ENCODE measurements around the gene KIAA0040. TPM values are rescaled to one million over a fixed set of nuclear protein-coding genes. Genes with fewer than 3 reads are reported as not detected.

The KIAA0040 gene
- total RNA-seq, 3 donors from 2014 or later (not counting 1 experiment from before 2014, with no cell fraction given), result 18.0 to 21.2 (median 19.4) TPM

- intact Hi-C loops (cut with micrococcal nuclease), result no loop called here
- H3K4me1 ChIP-seq (ENCODE audit: control insufficient read depth, insufficient read depth, low read length), result no peaks in the 10 kb centered on the region
- TF ChIP-seq CTCF (IDR thresholded peaks at IDR 0.05), result no peak
- H3K36me3 ChIP-seq (ENCODE audit: control insufficient read depth, insufficient read depth, low read length), result no peaks in the 10 kb centered on the region
- Mint-ChIP-seq H3K9me3 (no peaks in the 10 kb centered on the region), H3K4me1 (no peaks in the 10 kb centered on the region), H3K4me3 (no peak overlapping the region), H3K36me3 (no peaks in the 10 kb centered on the region), H3K27me3 (ENCODE audit: low read depth in 2 of 2) (peaks cover 0 to 20% of the 10 kb centered on the region in 2 donors), H3K27ac (no peak overlapping the region)
- H3K4me3 ChIP-seq (ENCODE audit: low read length), result no peak overlapping the region
- no peak overlapping the region for H3K27ac ChIP-seq (ENCODE audit: low read length)
- 91% methylated on average over 1 of the region's 1 CpG for WGBS (ENCODE audit: insufficient coverage)
- DNase-seq (no peak), ATAC-seq (no peak)
- no peaks in the 10 kb centered on the region for H3K9me3 ChIP-seq (ENCODE audit: control insufficient read depth, insufficient read depth, low read length)
- H3K27me3 ChIP-seq (ENCODE audit: control insufficient read depth, insufficient read depth, low read length), result no peaks in the 10 kb centered on the region
These were observed 55.2 kb downstream of the KIAA0040 start for GRCh38 chr1:175137369-175137768.

GRCh38 chr1:175136246-175136645 is 56.3 kb downstream of the KIAA0040 start:
- 79% methylated on average over 3 of the region's 3 CpGs for WGBS (ENCODE audit: insufficient coverage)
- intact Hi-C loops (cut with micrococcal nuclease), result no loop called here
- Mint-ChIP-seq H3K9me3 (no peaks in the 10 kb centered on the region), H3K36me3 (no peaks in the 10 kb centered on the region), H3K27ac (no peak overlapping the region), H3K27me3 (ENCODE audit: low read depth in 2 of 2) (peaks cover 0 to 20% of the 10 kb centered on the region in 2 donors), H3K4me1 (no peaks in the 10 kb centered on the region), H3K4me3 (no peak overlapping the region)
- H3K36me3 ChIP-seq (ENCODE audit: control insufficient read depth, insufficient read depth, low read length), result no peaks in the 10 kb centered on the region
- H3K27me3 ChIP-seq (ENCODE audit: control insufficient read depth, insufficient read depth, low read length), result no peaks in the 10 kb centered on the region
- no peak for ATAC-seq
- no peak for TF ChIP-seq CTCF (IDR thresholded peaks at IDR 0.05)
- H3K4me1 ChIP-seq (ENCODE audit: control insufficient read depth, insufficient read depth, low read length), result no peaks in the 10 kb centered on the region
- H3K27ac ChIP-seq (ENCODE audit: low read length), result no peak overlapping the region
- H3K9me3 ChIP-seq (ENCODE audit: control insufficient read depth, insufficient read depth, low read length), result no peaks in the 10 kb centered on the region
- no peak overlapping the region for H3K4me3 ChIP-seq (ENCODE audit: low read length)
- DNase-seq, result no peak

GRCh38 chr1:175134500-175134899 is 58.1 kb downstream of the KIAA0040 start:
- TF ChIP-seq CTCF (IDR thresholded peaks at IDR 0.05), result no peak
- WGBS (ENCODE audit: insufficient coverage), result 63% methylated on average over 1 of the region's 1 CpG
- no peaks in the 10 kb centered on the region for H3K4me1 Mint-ChIP-seq
- Histone ChIP-seq H3K4me1 (ENCODE audit: control insufficient read depth, insufficient read depth, low read length) (no peaks in the 10 kb centered on the region), H3K36me3 (ENCODE audit: control insufficient read depth, insufficient read depth, low read length) (no peaks in the 10 kb centered on the region), H3K27ac (ENCODE audit: low read length) (no peak overlapping the region), H3K4me3 (ENCODE audit: low read length) (no peak overlapping the region), H3K9me3 (ENCODE audit: control insufficient read depth, insufficient read depth, low read length) (no peaks in the 10 kb centered on the region), H3K27me3 (ENCODE audit: control insufficient read depth, insufficient read depth, low read length) (no peaks in the 10 kb centered on the region)
- no peak for ATAC-seq
- no peak overlapping the region for H3K27ac Mint-ChIP-seq
- no peak for DNase-seq
- H3K9me3 Mint-ChIP-seq, result no peaks in the 10 kb centered on the region
- peaks cover 0 to 20% of the 10 kb centered on the region in 2 donors for H3K27me3 Mint-ChIP-seq (ENCODE audit: low read depth in 2 of 2)
- H3K36me3 Mint-ChIP-seq, result no peaks in the 10 kb centered on the region
- intact Hi-C loops (cut with micrococcal nuclease), result no loop called here
- H3K4me3 Mint-ChIP-seq, result no peak overlapping the region

- Histone ChIP-seq H3K9me3 (ENCODE audit: control insufficient read depth, insufficient read depth, low read length) (no peaks in the 10 kb centered on the region), H3K36me3 (ENCODE audit: control insufficient read depth, insufficient read depth, low read length) (no peaks in the 10 kb centered on the region), H3K4me3 (ENCODE audit: low read length) (no peak overlapping the region), H3K27ac (ENCODE audit: low read length) (no peak overlapping the region), H3K4me1 (ENCODE audit: control insufficient read depth, insufficient read depth, low read length) (no peaks in the 10 kb centered on the region), H3K27me3 (ENCODE audit: control insufficient read depth, insufficient read depth, low read length) (no peaks in the 10 kb centered on the region)
- H3K36me3 Mint-ChIP-seq, result no peaks in the 10 kb centered on the region
- 83% methylated on average over 6 of the region's 6 CpGs for WGBS (ENCODE audit: insufficient coverage)
- ATAC-seq, result no peak
- no peak for TF ChIP-seq CTCF (IDR thresholded peaks at IDR 0.05)
- H3K9me3 Mint-ChIP-seq, result no peaks in the 10 kb centered on the region
- H3K27me3 Mint-ChIP-seq (ENCODE audit: low read depth in 2 of 2), result peaks cover 0 to 20% of the 10 kb centered on the region in 2 donors
- no peak overlapping the region for H3K27ac Mint-ChIP-seq
- intact Hi-C loops (cut with micrococcal nuclease), result no loop called here
- no peak for DNase-seq
- no peak overlapping the region for H3K4me3 Mint-ChIP-seq
- H3K4me1 Mint-ChIP-seq, result no peaks in the 10 kb centered on the region
These were observed 58.7 kb downstream of the KIAA0040 start for GRCh38 chr1:175133673-175134435.

All from natural killer cell (primary cell).